ENCODE measurements around the gene COPS9. TPM values are rescaled to one million over a fixed set of nuclear protein-coding genes. Genes with fewer than 3 reads are reported as not detected.
A peak's percentile ranks its signal among the peaks of the same experiment; 100 is the strongest.

COPS9 gene
- total RNA-seq (100 to 1,000 TPM; 235 to 376 (median 317) TPM), polyA plus RNA-seq (100 to 1,000 TPM; 238 to 458 (median 422) TPM)

GRCh38 chr2:240136013-240136670 lies at the start of gene COPS9:
Gene COPS9 (minus strand): TSS chr2:240136305. CDS start chr2:240136284, 21 bp downstream.
- H3K27ac ChIP-seq = peak within 1 kb of the TSS; percentile 78 to 88 (median 83)

GRCh38 chr2:240184656-240185055 lies 48.6 kb upstream of the COPS9 start:
- WGBS, 2 donors = 46 to 51% methylated on average over 3 of the region's 3 CpGs
- no peak overlapping the region for H3K27ac ChIP-seq

More at GRCh38 chr2:240136013-240136670, at the start of gene COPS9:
- Histone ChIP-seq H3K36me3 (peaks cover 0 to 27% (median 15%) of the 10 kb centered on the region in 4 donors), H3K4me3 (peak within 1 kb of the TSS; percentile 95 to 100 (median 99)), H3K9me3 (no peaks in the 10 kb centered on the region), H3K27me3 (no peaks in the 10 kb centered on the region), H3K4me1 (peaks cover 0 to 21% (median 19%) of the 10 kb centered on the region in 4 donors)
- DNase-seq = peak; percentile 92
- 0 to 1% methylated on average over 79 of the region's 79 CpGs for WGBS, 2 donors
- TF ChIP-seq CTCF (IDR thresholded peaks at IDR 0.05) = no peak
- TF ChIP-seq POLR2AphosphoS5 (IDR thresholded peaks at IDR 0.05) = peak; percentile 51 to 93 (median 76)
- no peak for TF ChIP-seq EP300 (IDR thresholded peaks at IDR 0.05)
- TF ChIP-seq POLR2A (IDR thresholded peaks at IDR 0.05) = peak in 1 of 2 donors; percentile 30
- intact Hi-C loops (cut with DNase I) = loop anchor here (5.0 kb wide), 1 partner anchor 301 kb away; the partner anchor contains the start of gene GPC1

GRCh38 chr2:240183875-240184590 lies 47.9 kb upstream of the COPS9 start:
- Histone ChIP-seq H3K27me3 (peaks cover 0 to 5% (median 0%) of the 10 kb centered on the region in 3 donors), H3K9me3 (peaks cover 0 to 8% (median 0%) of the 10 kb centered on the region in 4 donors), H3K36me3 (no peaks in the 10 kb centered on the region), H3K4me3 (no peak overlapping the region), H3K27ac (no peak overlapping the region), H3K4me1 (no peaks in the 10 kb centered on the region)
- TF ChIP-seq POLR2A (IDR thresholded peaks at IDR 0.05) (no peak), POLR2AphosphoS5 (IDR thresholded peaks at IDR 0.05) (no peak), EP300 (IDR thresholded peaks at IDR 0.05) (no peak), CTCF (IDR thresholded peaks at IDR 0.05) (no peak)
- intact Hi-C loops (cut with DNase I) = no loop called here
- DNase-seq = peak; percentile 60
- WGBS, 2 donors = 79 to 83% methylated on average over 13 of the region's 13 CpGs

More at GRCh38 chr2:240184656-240185055, 48.6 kb upstream of the COPS9 start:
- Histone ChIP-seq H3K27me3 (peaks cover 0 to 5% (median 0%) of the 10 kb centered on the region in 3 donors), H3K4me1 (no peaks in the 10 kb centered on the region), H3K9me3 (peaks cover 0 to 8% (median 0%) of the 10 kb centered on the region in 4 donors), H3K36me3 (no peaks in the 10 kb centered on the region), H3K4me3 (no peak overlapping the region)
- no peak for DNase-seq
- intact Hi-C loops (cut with DNase I) = no loop called here
- no peak for TF ChIP-seq POLR2AphosphoS5 (IDR thresholded peaks at IDR 0.05)
- no peak for TF ChIP-seq POLR2A (IDR thresholded peaks at IDR 0.05)
- no peak for TF ChIP-seq CTCF (IDR thresholded peaks at IDR 0.05)
- no peak for TF ChIP-seq EP300 (IDR thresholded peaks at IDR 0.05)

GRCh38 chr2:240183006-240183874 lies 47.1 kb upstream of the COPS9 start:
- peaks cover 0 to 6% (median 0%) of the 10 kb centered on the region in 4 donors for H3K9me3 ChIP-seq
- TF ChIP-seq POLR2A (IDR thresholded peaks at IDR 0.05) (no peak), CTCF (IDR thresholded peaks at IDR 0.05) (no peak), EP300 (IDR thresholded peaks at IDR 0.05) (no peak), POLR2AphosphoS5 (IDR thresholded peaks at IDR 0.05) (no peak)
- no peaks in the 10 kb centered on the region for H3K36me3 ChIP-seq
- intact Hi-C loops (cut with DNase I) = no loop called here
- H3K27me3 ChIP-seq = peaks cover 0 to 5% (median 0%) of the 10 kb centered on the region in 3 donors
- no peak overlapping the region for H3K27ac ChIP-seq
- H3K4me1 ChIP-seq = no peaks in the 10 kb centered on the region
- 70 to 80% methylated on average over 22 of the region's 22 CpGs for WGBS, 2 donors
- no peak overlapping the region for H3K4me3 ChIP-seq
- no peak for DNase-seq

All from sigmoid colon (tissue), 7 donors.